OCI-LY3 (cell line): ENCODE data around the gene CHST12.

Experiments used
- H2AFZ ChIP-seq: fragments of 200-600, 300-600 bp; shearing (Covaris generic); 2 replicates; pipeline ENCODE4 v1.6.0; 2014; ENCODE audit warnings: antibody characterized with exemption, low read depth, low read length
- H3K27ac ChIP-seq: fragments of 200-600, 300-600 bp; sonication (generic); 2 replicates; pipeline ENCODE4 v1.5.1; 2014; ENCODE audit warnings: mild to moderate bottlenecking, low read length, moderate library complexity, mixed read lengths
- H3K27me3 ChIP-seq: fragments of 200-600, 300-600 bp; sonication (generic); 2 replicates; pipeline ENCODE4 v1.6.1; 2014; ENCODE audit warnings: low read depth, low read length, mixed read lengths
- H3K36me3 ChIP-seq: fragments of 200-600, 300-600 bp; sonication (generic); replicated peaks from 2 replicates; pipeline ENCODE3; 2014; ENCODE audit warnings: low read depth, low read length, mixed read lengths
- H3K4me1 ChIP-seq: fragments of 300-600, 200-600 bp; sonication (generic); 2 replicates; pipeline ENCODE4 v1.6.1; 2014; ENCODE audit warnings: low read length, mixed read lengths
- H3K4me2 ChIP-seq: fragments of 200-600, 300-600 bp; sonication (generic); 2 replicates; pipeline ENCODE4 v1.6.1; 2014; ENCODE audit warnings: low read length, mixed read lengths
- H3K4me3 ChIP-seq: fragments of 300-600, 200-600 bp; sonication (generic); 2 replicates; pipeline ENCODE4 v1.5.1; 2014; ENCODE audit warnings: antibody characterized with exemption, mild to moderate bottlenecking, low read length, moderate library complexity
- H3K79me2 ChIP-seq: fragments of 300-600, 200-600 bp; shearing (Covaris generic); 2 replicates; pipeline ENCODE4 v1.6.1; 2014; ENCODE audit warnings: mild to moderate bottlenecking, low read length, mixed read lengths
- H3K9ac ChIP-seq: fragments of 300-600, 200-600 bp; shearing (Covaris generic); 2 replicates; pipeline ENCODE4 v1.6.0; 2014; ENCODE audit warnings: mild to moderate bottlenecking, low read length, moderate library complexity
- H3K9me3 ChIP-seq: fragments of 200-600, 300-600 bp; shearing (Covaris generic); 2 replicates; pipeline ENCODE4 v1.6.1; 2014; ENCODE audit warnings: low read length, mixed read lengths; ENCODE audit not compliant: insufficient read depth
- H4K20me1 ChIP-seq: fragments of 200-600, 300-600 bp; sonication (generic); 2 replicates; pipeline ENCODE4 v1.6.1; 2016; ENCODE audit warnings: low read length, mixed read lengths; ENCODE audit not compliant: insufficient read depth
- CTCF ChIP-seq: fragments of 200-600, 300-600 bp; sonication (generic); IDR thresholded peaks from 2 replicates; pipeline ENCODE4 v1.5.1; 2014; ENCODE audit warnings: antibody characterized with exemption, low read length, low read depth
- EZH2phosphoT487 ChIP-seq: fragments of 200-600 bp; shearing (Covaris generic); IDR thresholded peaks from 2 replicates; pipeline ENCODE4 v1.6.1; 2018; ENCODE audit warnings: antibody characterized with exemption, mixed run types, low read depth

Gene CHST12

GRCh38 chr7:2476298-2476697, 72.9 kb downstream of the CHST12 start, which contains the start of gene GRIFIN:
Gene GRIFIN, minus strand, starts transcription at chr7:2476398. Its CDS starts 15 bp downstream, at chr7:2476383.
- H2AFZ ChIP-seq = no peak within 1 kb of the TSS
- H3K36me3 ChIP-seq = no peaks in the 10 kb centered on the region
- H3K4me2 ChIP-seq = no peak within 1 kb of the TSS
- H4K20me1 ChIP-seq = no peaks in the 10 kb centered on the region
- H3K27me3 ChIP-seq = no peaks in the 10 kb centered on the region
- no peaks in the 10 kb centered on the region for H3K9me3 ChIP-seq
- no peak within 1 kb of the TSS for H3K9ac ChIP-seq
- H3K4me3 ChIP-seq = no peak within 1 kb of the TSS
- TF ChIP-seq EZH2phosphoT487 (no peak), CTCF (no peak)
- H3K27ac ChIP-seq = no peak within 1 kb of the TSS
- H3K4me1 ChIP-seq = no peaks in the 10 kb centered on the region
- H3K79me2 ChIP-seq = no peaks in the 10 kb centered on the region

GRCh38 chr7:2476776-2477446, 73.5 kb downstream of the CHST12 start:
- H4K20me1 ChIP-seq = no peaks in the 10 kb centered on the region
- H3K4me1 ChIP-seq = no peaks in the 10 kb centered on the region
- no peak for TF ChIP-seq EZH2phosphoT487
- no peak for TF ChIP-seq CTCF
- H3K36me3 ChIP-seq = no peaks in the 10 kb centered on the region
- no peaks in the 10 kb centered on the region for H3K9me3 ChIP-seq
- no peak overlapping the region for H3K4me3 ChIP-seq
- no peak overlapping the region for H3K9ac ChIP-seq
- H3K4me2 ChIP-seq = no peak overlapping the region
- no peak overlapping the region for H3K27ac ChIP-seq
- H3K27me3 ChIP-seq = no peaks in the 10 kb centered on the region
- no peaks in the 10 kb centered on the region for H3K79me2 ChIP-seq
- no peak overlapping the region for H2AFZ ChIP-seq

GRCh38 chr7:2477447-2478398, 74.3 kb downstream of the CHST12 start:
- Histone ChIP-seq H3K36me3 (no peaks in the 10 kb centered on the region), H3K4me3 (no peak overlapping the region)

More at GRCh38 chr7:2477447-2478398, 74.3 kb downstream of the CHST12 start:
- Histone ChIP-seq H4K20me1 (no peaks in the 10 kb centered on the region), H3K4me2 (peak overlapping the region; percentile 37; the same call in 1 of the 2 replicates), H3K9ac (no peak overlapping the region), H3K79me2 (no peaks in the 10 kb centered on the region), H3K9me3 (no peaks in the 10 kb centered on the region), H2AFZ (no peak overlapping the region), H3K4me1 (no peaks in the 10 kb centered on the region), H3K27ac (no peak overlapping the region), H3K27me3 (no peaks in the 10 kb centered on the region)
- TF ChIP-seq CTCF (peak; percentile 46), EZH2phosphoT487 (no peak)
